ENCODE measurements around the gene URB2. TPM values are rescaled to one million over a fixed set of nuclear protein-coding genes. Genes with fewer than 3 reads are reported as not detected.
"Not testable (repeated sequence)": the region's sequence is repeated elsewhere in the genome, so short reads cannot be mapped to it uniquely, and the experiment has no call there.

URB2 gene
- polyA plus RNA-seq, 12 donors, result 1.8 to 7.7 (median 6.4) TPM; not detected in 1

- DNase-seq, result no peak
Measured at GRCh38 chr1:229613938-229614337, 12.1 kb upstream of the URB2 start.

- no peak for DNase-seq
Measured at GRCh38 chr1:229614701-229615100, 11.3 kb upstream of the URB2 start.

GRCh38 chr1:229617351-229618100 lies 8.5 kb upstream of the URB2 start:
- no peak for DNase-seq

GRCh38 chr1:229619002-229619401 lies 7.0 kb upstream of the URB2 start:
- no peak for DNase-seq

GRCh38 chr1:229619614-229620013 lies 6.4 kb upstream of the URB2 start:
- DNase-seq, result no peak

- DNase-seq, result no peak
Measured at GRCh38 chr1:229620876-229621275, 5.2 kb upstream of the URB2 start.

- no peak for DNase-seq
Measured at GRCh38 chr1:229621663-229622062, 4.4 kb upstream of the URB2 start.

GRCh38 chr1:229622641-229623120 lies 3.4 kb upstream of the URB2 start:
- DNase-seq, result not testable (repeated sequence)

- no peak for DNase-seq
Measured at GRCh38 chr1:229623225-229623624, 2.8 kb upstream of the URB2 start.

GRCh38 chr1:229623838-229624237 lies 2.2 kb upstream of the URB2 start:
- DNase-seq, result no peak

- DNase-seq, result no peak
Measured at GRCh38 chr1:229624521-229625070, 1.5 kb upstream of the URB2 start.

- peak; percentile 29 for DNase-seq
Measured at GRCh38 chr1:229625071-229625914, 754 bp upstream of the URB2 start.

- no peak for DNase-seq
Measured at GRCh38 chr1:229627003-229627402, 956 bp downstream of the URB2 start.

- DNase-seq, result no peak
Measured at GRCh38 chr1:229629261-229629660, 3.2 kb downstream of the URB2 start.

GRCh38 chr1:229631148-229631547 lies 5.1 kb downstream of the URB2 start:
- DNase-seq, result no peak

- DNase-seq, result no peak
Measured at GRCh38 chr1:229631966-229632365, 5.9 kb downstream of the URB2 start.

GRCh38 chr1:229636042-229636441 lies 10.0 kb downstream of the URB2 start:
- no peak for DNase-seq

GRCh38 chr1:229637746-229638145 lies 11.7 kb downstream of the URB2 start:
- DNase-seq, result no peak

- no peak for DNase-seq
Measured at GRCh38 chr1:229640455-229640854, 14.4 kb downstream of the URB2 start.

- DNase-seq, result no peak
Measured at GRCh38 chr1:229641306-229641705, 15.3 kb downstream of the URB2 start.

GRCh38 chr1:229642376-229642775 lies 16.3 kb downstream of the URB2 start:
- DNase-seq, result no peak

- no peak for DNase-seq
Measured at GRCh38 chr1:229642970-229643369, 16.9 kb downstream of the URB2 start.
